GM12873 (cell line): ENCODE data around the gene OR9Q1.
"Not testable (repeated sequence)": the region's sequence is repeated elsewhere in the genome, so short reads cannot be mapped to it uniquely, and the experiment has no call there.

Experiments
- TF ChIP-seq, protein P1 (sequence below): IDR thresholded peaks from 2 replicates; pipeline ENCODE4 v1.5.1; 2012; ENCODE audit warnings: low read depth, mild to moderate bottlenecking, moderate library complexity, low read length, control low read depth; ENCODE audit not compliant: insufficient read depth; ENCODE audit errors: missing control alignments

Gene OR9Q1

DNA sequence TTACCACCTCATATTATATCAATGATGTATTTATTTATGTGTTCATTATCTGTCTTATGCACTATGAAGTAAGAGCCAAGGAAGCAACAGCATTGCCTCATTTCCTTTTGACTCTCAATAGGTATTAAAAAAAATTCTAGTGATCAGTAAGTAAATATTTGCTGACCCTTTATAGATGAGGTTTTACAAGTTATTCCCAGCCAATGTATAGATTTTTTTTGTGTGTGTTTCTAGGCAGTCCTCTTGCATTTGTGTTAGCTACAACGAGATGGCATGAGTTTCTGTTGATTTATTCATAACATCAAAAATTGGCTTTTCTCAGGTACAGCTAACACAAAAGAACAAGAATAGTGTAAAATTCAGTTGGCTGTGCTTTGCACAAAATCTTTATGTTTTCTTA lies 175.6 kb downstream of the OR9Q1 start:
- TF ChIP-seq, protein P1, sequence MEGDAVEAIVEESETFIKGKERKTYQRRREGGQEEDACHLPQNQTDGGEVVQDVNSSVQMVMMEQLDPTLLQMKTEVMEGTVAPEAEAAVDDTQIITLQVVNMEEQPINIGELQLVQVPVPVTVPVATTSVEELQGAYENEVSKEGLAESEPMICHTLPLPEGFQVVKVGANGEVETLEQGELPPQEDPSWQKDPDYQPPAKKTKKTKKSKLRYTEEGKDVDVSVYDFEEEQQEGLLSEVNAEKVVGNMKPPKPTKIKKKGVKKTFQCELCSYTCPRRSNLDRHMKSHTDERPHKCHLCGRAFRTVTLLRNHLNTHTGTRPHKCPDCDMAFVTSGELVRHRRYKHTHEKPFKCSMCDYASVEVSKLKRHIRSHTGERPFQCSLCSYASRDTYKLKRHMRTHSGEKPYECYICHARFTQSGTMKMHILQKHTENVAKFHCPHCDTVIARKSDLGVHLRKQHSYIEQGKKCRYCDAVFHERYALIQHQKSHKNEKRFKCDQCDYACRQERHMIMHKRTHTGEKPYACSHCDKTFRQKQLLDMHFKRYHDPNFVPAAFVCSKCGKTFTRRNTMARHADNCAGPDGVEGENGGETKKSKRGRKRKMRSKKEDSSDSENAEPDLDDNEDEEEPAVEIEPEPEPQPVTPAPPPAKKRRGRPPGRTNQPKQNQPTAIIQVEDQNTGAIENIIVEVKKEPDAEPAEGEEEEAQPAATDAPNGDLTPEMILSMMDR, result no peak

DNA sequence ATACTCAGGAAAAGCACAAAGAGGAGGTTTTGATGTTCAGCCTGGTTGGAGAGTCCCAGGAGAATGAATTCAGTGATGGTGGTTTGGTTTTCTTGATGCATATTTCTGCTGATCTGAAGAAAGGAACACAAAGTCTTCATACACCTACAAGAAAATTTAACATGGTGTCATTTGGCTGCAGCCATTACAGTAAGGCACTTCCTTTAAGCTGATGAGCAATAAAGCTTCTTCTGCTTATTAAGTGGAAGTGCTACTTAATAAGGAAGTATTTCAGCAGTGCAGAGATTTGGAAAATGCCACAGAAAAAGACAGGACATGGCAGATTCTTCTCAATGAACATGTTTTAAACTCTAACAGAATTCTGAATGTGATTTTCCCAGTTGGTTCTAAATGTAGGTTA lies 180.4 kb downstream of the OR9Q1 start, which contains the start of gene OR1S2:
Gene OR1S2, minus strand, starts transcription at position 101 of the 400 bp plus-strand sequence. Its CDS starts 0 bp downstream, at position 101.
- TF ChIP-seq, protein P1, result no peak

DNA sequence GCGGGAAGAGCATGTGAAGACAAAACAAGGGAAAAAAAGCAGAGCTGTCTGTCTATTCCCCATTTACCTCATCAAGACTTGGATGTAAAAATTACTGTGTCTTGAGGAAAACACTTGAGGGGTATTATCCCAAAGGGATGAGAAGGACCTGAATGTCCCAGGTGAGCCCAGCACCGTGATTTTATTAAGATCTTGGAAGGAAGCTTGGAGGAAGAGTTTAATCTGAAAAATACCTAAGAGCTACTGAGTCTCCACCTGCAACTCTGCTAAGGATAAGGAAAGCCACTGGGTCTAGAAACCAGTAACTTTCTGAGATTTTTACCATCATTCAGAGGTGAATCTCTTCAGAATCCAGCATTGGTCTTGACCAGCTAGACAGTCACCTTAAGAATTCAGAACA lies 188.7 kb downstream of the OR9Q1 start, which contains the start of gene OR1S1:
Gene OR1S1, plus strand, starts transcription at position 301 of the 400 bp plus-strand sequence.
- TF ChIP-seq, protein P1, result not testable (repeated sequence)

DNA sequence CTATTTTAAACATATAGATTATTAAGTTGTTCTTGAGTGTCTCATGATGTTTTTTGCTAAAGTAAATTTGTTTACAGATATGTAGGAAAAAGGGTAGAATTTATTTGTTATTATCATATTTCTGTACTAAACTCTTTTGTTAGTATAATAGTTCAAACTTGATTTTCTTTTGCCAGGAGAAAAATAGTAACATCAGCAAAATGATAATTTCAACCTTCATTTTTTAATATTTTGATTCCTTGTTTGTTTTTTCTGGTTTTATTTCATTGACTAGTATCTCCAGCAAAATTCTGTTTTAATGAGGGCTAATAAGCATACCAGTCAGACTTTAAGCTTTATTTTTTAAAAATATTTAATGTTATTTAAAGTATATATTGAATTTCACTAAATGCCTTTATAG lies 192.8 kb downstream of the OR9Q1 start:
- TF ChIP-seq, protein P1, result no peak

DNA sequence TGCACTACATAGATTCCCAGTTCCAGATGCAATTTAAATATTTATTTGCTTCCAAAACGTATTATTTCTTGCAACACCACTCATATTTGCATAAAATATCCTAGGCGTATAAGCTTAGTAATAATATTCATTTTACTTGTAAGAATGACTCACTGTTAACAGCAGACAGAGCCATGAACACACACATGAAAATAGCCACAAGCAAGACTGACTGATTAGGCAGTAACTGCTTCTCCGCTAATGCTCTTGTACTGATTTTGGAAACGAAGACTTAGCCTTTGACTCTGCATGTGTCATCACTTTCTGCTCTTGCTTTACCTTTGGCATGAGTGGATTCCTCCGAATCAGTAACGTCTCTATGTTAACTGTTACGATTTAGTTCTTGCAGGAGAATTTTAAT lies 199.0 kb downstream of the OR9Q1 start:
- TF ChIP-seq, protein P1, result no peak

DNA sequence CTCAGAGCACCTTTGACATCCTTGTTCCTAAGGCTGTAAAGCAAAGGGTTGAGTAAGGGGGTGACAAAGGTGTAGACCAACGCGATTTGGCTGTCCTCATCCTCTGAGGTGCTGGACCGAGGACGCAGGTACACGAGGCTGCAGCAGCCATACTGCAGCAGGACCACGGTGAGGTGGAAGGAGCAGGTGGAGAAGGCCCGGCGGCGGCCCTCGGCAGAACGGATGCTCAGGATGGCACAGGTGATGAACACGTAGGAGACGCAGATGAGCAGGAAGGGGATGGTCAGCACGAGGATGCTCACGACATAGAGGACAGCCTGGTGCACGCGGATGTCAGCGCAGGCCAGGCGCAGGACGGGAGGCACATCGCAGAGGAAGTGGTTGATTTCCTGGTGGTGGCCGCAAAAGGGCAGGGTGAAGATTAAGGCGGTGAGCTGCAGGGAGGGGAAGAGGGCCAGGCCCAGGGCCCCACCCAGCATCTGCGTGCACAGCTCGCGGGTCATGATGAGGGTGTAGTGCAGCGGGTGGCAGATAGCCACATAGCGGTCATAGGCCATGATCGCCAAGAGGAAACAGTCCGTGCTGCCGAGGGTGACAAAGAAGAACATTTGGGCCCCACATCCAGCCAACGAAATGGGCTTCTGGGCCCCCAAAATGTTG lies 204.4 kb downstream of the OR9Q1 start:
- TF ChIP-seq, protein P1, result no peak
